T-cell (primary cell): ENCODE results near the gene MORC3. TPM values are rescaled to one million over a fixed set of nuclear protein-coding genes. Genes with fewer than 3 reads are reported as not detected.
A peak's percentile ranks its signal among the peaks of the same experiment; 100 is the strongest.
"Not testable (repeated sequence)": the region's sequence is repeated elsewhere in the genome, so short reads cannot be mapped to it uniquely, and the experiment has no call there.

Experiments used
- ATAC-seq, 4 experiments: fragments of 200-7000 bp in 3 of 4; fragments of 150-1000 bp in 1 of 4; cut with Tn5 transposase; replicated peaks in 1 of 4; 1 replicate in 3 of 4; 2 replicates in 1 of 4; pipeline ENCODE4 v1.10.0; 2021; ENCODE audit warnings: moderate library complexity in 3 of 4, mild to moderate bottlenecking in 2 of 4, moderate number of reproducible peaks in 1 of 4
- CTCF ChIA-PET, 2 donors: fragments of 300-600 bp; sonication (Branson Sonifier 250); formaldehyde crosslinking; loops; one replicate each; lab custom pipeline; 2022; ENCODE audit warnings: antibody characterized with exemption in 2 of 2; lab: Charles Lee
- POLR2A ChIA-PET, 2 donors: fragments of 300-600 bp; sonication (Branson Sonifier 250); formaldehyde crosslinking; loops; one replicate each; lab custom pipeline; 2022; ENCODE audit warnings: antibody characterized with exemption in 2 of 2; lab: Charles Lee
- DNase-seq, 35 experiments: peaks; one replicate each; pipeline versions ENCODE4 v3.0.0 to v3.0.0-alpha.2; 2013 to 2023
- H3K27ac ChIP-seq: one replicate; pipeline ENCODE4 v1.5.1; 2013; ENCODE audit warnings: low read length
- H3K27me3 ChIP-seq, 2 experiments: replicated peaks in 1 of 2; 1 replicate in 1 of 2; 2 replicates in 1 of 2; pipeline versions ENCODE4 v1.6.1 to v1.7.0; 2013; ENCODE audit warnings: low read length in 1 of 2, mixed read lengths in 1 of 2; ENCODE audit not compliant: control insufficient read depth in 2 of 2, insufficient read depth in 2 of 2; ENCODE audit errors: extremely low read depth in 1 of 2
- H3K36me3 ChIP-seq, 2 donors: 1 replicate in 1 of 2; 2 replicates in 1 of 2; pipeline versions ENCODE4 v1.6.1 to v1.7.0; 2013; ENCODE audit warnings: low read length in 1 of 2; ENCODE audit not compliant: control insufficient read depth in 2 of 2, insufficient read depth in 1 of 2; ENCODE audit errors: extremely low read depth in 1 of 2
- H3K4me1 ChIP-seq, 2 experiments: 1 replicate in 1 of 2; 2 replicates in 1 of 2; pipeline versions ENCODE4 v1.6.1 to v1.7.0; 2013; ENCODE audit warnings: low read length in 2 of 2, mixed read lengths in 1 of 2; ENCODE audit not compliant: insufficient read depth in 2 of 2, control insufficient read depth in 1 of 2; ENCODE audit errors: extremely low read depth in 1 of 2
- H3K4me3 ChIP-seq, 2 donors: 1 replicate in 1 of 2; 2 replicates in 1 of 2; pipeline versions ENCODE4 v1.5.1 to v1.7.0; 2013; ENCODE audit warnings: mild to moderate bottlenecking in 2 of 2, low read length in 1 of 2, moderate library complexity in 1 of 2; ENCODE audit not compliant: control insufficient read depth in 1 of 2; ENCODE audit errors: extremely low read depth in 1 of 2
- H3K9me3 ChIP-seq: 2 replicates; pipeline ENCODE4 v1.7.0; 2013
- H3K27ac Mint-ChIP-seq, 2 donors: one replicate each; pipeline ENCODE4 v1.8.0; 2020 to 2021; ENCODE audit warnings: mild to moderate bottlenecking in 2 of 2, mixed read lengths in 2 of 2
- H3K27me3 Mint-ChIP-seq, 2 donors: one replicate each; pipeline ENCODE4 v1.8.0; 2021 to 2022; ENCODE audit warnings: mixed read lengths in 2 of 2
- H3K36me3 Mint-ChIP-seq: one replicate; pipeline ENCODE4 v1.8.0; 2021; ENCODE audit warnings: mixed read lengths
- H3K4me1 Mint-ChIP-seq, 3 donors: one replicate each; pipeline ENCODE4 v1.8.0; 2020 to 2022; ENCODE audit warnings: mixed read lengths in 3 of 3, mild to moderate bottlenecking in 1 of 3
- H3K4me3 Mint-ChIP-seq, 3 donors: one replicate each; pipeline ENCODE4 v1.8.0; 2020 to 2022; ENCODE audit warnings: mild to moderate bottlenecking in 3 of 3, mixed read lengths in 3 of 3, moderate library complexity in 3 of 3
- H3K9me3 Mint-ChIP-seq, 3 donors: one replicate each; pipeline ENCODE4 v1.8.0; 2020 to 2022; ENCODE audit warnings: mixed read lengths in 3 of 3
- WGBS: methylation state at CpG from one replicate; pipeline ENCODE4 v1.1.5; 2013; ENCODE audit warnings: missing lambda C conversion rate; ENCODE audit not compliant: insufficient coverage; 5-methylcytosine and 5-hydroxymethylcytosine counted together
- total RNA-seq, 35 experiments: library from RNA in 6 of 35; stranded (reverse) in 6 of 35; fragments of 120-200 nt in 1 of 35; gene quantifications; one replicate each; pipeline versions ENCODE4 v1.2.1 to v1.2.4 and lab custom pipeline; 2013 to 2026

Gene MORC3
- total RNA-seq, 5 donors from 2014 or later (not counting 1 experiment from before 2014, with no cell fraction given), result 53.1 to 74.8 (median 71.6) TPM

GRCh38 chr21:36310016-36310415 is 10.0 kb upstream of the MORC3 start:
- Mint-ChIP-seq H3K4me1 (peaks cover 0 to 15% (median 7%) of the 10 kb centered on the region in 3 donors), H3K4me3 (peak overlapping the region in 1 of 3 donors; percentile 11), H3K27ac (peak overlapping the region; percentile 72 to 75), H3K9me3 (peaks cover under 1 to 8% (median 2%) of the 10 kb centered on the region in 3 donors), H3K27me3 (no peaks in the 10 kb centered on the region), H3K36me3 (peaks cover 3% of the 10 kb centered on the region)
- H3K27ac ChIP-seq, result no peak overlapping the region
- H3K9me3 ChIP-seq, result no peaks in the 10 kb centered on the region
- no peak overlapping the region for H3K4me3 ChIP-seq
- CTCF ChIA-PET, result interaction anchor here in 1 of 2 donors (0.6 kb wide), 1 partner anchor 128 kb away, joined by 5 read pairs; no protein-coding TSS in a partner anchor
- whole genome bisulfite sequencing, result 40% methylated on average over 3 of the region's 7 CpGs
- DNase-seq (peak in 6 of 35 experiments; percentile 17 to 66 (median 28)), ATAC-seq (peak; percentile 55 to 98 (median 78))
- peaks cover 0 to 12% of the 10 kb centered on the region in 2 experiments for H3K4me1 ChIP-seq
- H3K27me3 ChIP-seq, result no peaks in the 10 kb centered on the region
- POLR2A ChIA-PET, result interaction anchor here in 1 of 2 donors (0.6 to 1.4 kb wide), 2 partner anchors 12 to 137 kb away, joined by 3 to 4 read pairs; no protein-coding TSS in a partner anchor
- no peaks in the 10 kb centered on the region for H3K36me3 ChIP-seq

- H3K9me3 ChIP-seq, H3K4me3 Mint-ChIP-seq, H3K9me3 Mint-ChIP-seq, H3K27me3 ChIP-seq, ATAC-seq, H3K36me3 Mint-ChIP-seq, H3K27ac Mint-ChIP-seq, H3K27ac ChIP-seq, H3K27me3 Mint-ChIP-seq, H3K4me3 ChIP-seq, H3K4me1 Mint-ChIP-seq, DNase-seq, H3K36me3 ChIP-seq, POLR2A ChIA-PET, CTCF ChIA-PET: not testable (repeated sequence)
- WGBS, result no CpG with 5 or more reads among the region's 2 CpGs
- peaks cover 0 to 12% of the 10 kb centered on the region in 2 experiments for H3K4me1 ChIP-seq
Observed at GRCh38 chr21:36313446-36313845, 6.6 kb upstream of the MORC3 start.

- H3K4me3 ChIP-seq, H3K36me3 Mint-ChIP-seq, DNase-seq, H3K4me1 ChIP-seq, H3K27me3 Mint-ChIP-seq, H3K27ac Mint-ChIP-seq, H3K9me3 ChIP-seq, H3K4me3 Mint-ChIP-seq, H3K27ac ChIP-seq, ATAC-seq, POLR2A ChIA-PET, H3K27me3 ChIP-seq, H3K9me3 Mint-ChIP-seq, H3K36me3 ChIP-seq, H3K4me1 Mint-ChIP-seq: not testable (repeated sequence)
- CTCF ChIA-PET, result interaction anchor here in 1 of 2 donors (0.6 kb wide), 1 partner anchor 56 kb away, joined by 16 read pairs; no protein-coding TSS in a partner anchor
- no CpG with 5 or more reads among the region's 3 CpGs for WGBS
Observed at GRCh38 chr21:36316045-36316444, 4.0 kb upstream of the MORC3 start.

- H3K4me1 ChIP-seq, result peaks cover 4 to 13% of the 10 kb centered on the region in 2 experiments
- CTCF ChIA-PET, result interaction anchor here in 1 of 2 donors (0.6 kb wide), 1 partner anchor 57 kb away, joined by 16 read pairs; no protein-coding TSS in a partner anchor
- no peaks in the 10 kb centered on the region for H3K27me3 Mint-ChIP-seq
- peaks cover 9 to 19% (median 10%) of the 10 kb centered on the region in 3 donors for H3K4me1 Mint-ChIP-seq
- DNase-seq, result no peak
- no peaks in the 10 kb centered on the region for H3K27me3 ChIP-seq
- ATAC-seq, result no peak
- H3K27ac ChIP-seq, result no peak overlapping the region
- 83% methylated on average over 6 of the region's 14 CpGs for WGBS
- H3K9me3 Mint-ChIP-seq, result peaks cover 0 to 5% (median 0%) of the 10 kb centered on the region in 3 donors
- no peaks in the 10 kb centered on the region for H3K36me3 Mint-ChIP-seq
- H3K27ac Mint-ChIP-seq, result no peak overlapping the region
- POLR2A ChIA-PET, result no interaction called here
- H3K36me3 ChIP-seq, result no peaks in the 10 kb centered on the region
- no peaks in the 10 kb centered on the region for H3K9me3 ChIP-seq
- H3K4me3 ChIP-seq, result no peak overlapping the region
- H3K4me3 Mint-ChIP-seq, result no peak overlapping the region
Observed at GRCh38 chr21:36316872-36317484, 3.0 kb upstream of the MORC3 start.

- H3K4me1 ChIP-seq, result peaks cover 15 to 19% of the 10 kb centered on the region in 2 experiments
- Mint-ChIP-seq H3K4me1 (peaks cover 30 to 43% (median 31%) of the 10 kb centered on the region in 3 donors), H3K27ac (peak overlapping the region; percentile 95 to 97), H3K36me3 (peaks cover 15% of the 10 kb centered on the region), H3K4me3 (peak overlapping the region; percentile 87 to 94 (median 90))
- H3K4me3 ChIP-seq, result peak overlapping the region; percentile 66 to 77
- not testable (repeated sequence) for H3K27me3 ChIP-seq, H3K36me3 ChIP-seq, DNase-seq, H3K27me3 Mint-ChIP-seq, H3K9me3 ChIP-seq, H3K9me3 Mint-ChIP-seq, ATAC-seq
- CTCF ChIA-PET, result interaction anchor here (0.6 to 3.3 kb wide), 12 partner anchors 11 to 182 kb away, joined by 3 to 41 read pairs (median 7); no protein-coding TSS in a partner anchor
- peak overlapping the region; percentile 55 for H3K27ac ChIP-seq
- POLR2A ChIA-PET, result interaction anchor here (0.6 to 2.5 kb wide), 8 partner anchors 21 to 1195 kb away, joined by 3 to 33 read pairs (median 12); no protein-coding TSS in a partner anchor
- WGBS, result 96% methylated on average over 4 of the region's 17 CpGs
Observed at GRCh38 chr21:36319406-36319766, 611 bp upstream of the MORC3 start.

- under 1% methylated on average over 45 of the region's 62 CpGs for whole genome bisulfite sequencing
- ATAC-seq, result peak; percentile 63 to 69 (median 66)
- Histone ChIP-seq H3K4me1 (peaks cover 15 to 19% of the 10 kb centered on the region in 2 experiments), H3K27ac (peak overlapping the region; percentile 61), H3K4me3 (peak overlapping the region; percentile 77 to 87), H3K9me3 (no peaks in the 10 kb centered on the region), H3K27me3 (no peaks in the 10 kb centered on the region), H3K36me3 (peaks cover 0 to 18% of the 10 kb centered on the region in 2 donors)
- POLR2A ChIA-PET, result interaction anchor here (0.5 to 2.5 kb wide), 20 partner anchors 10 to 1138 kb away, joined by 3 to 33 read pairs (median 4); no protein-coding TSS in a partner anchor
- Mint-ChIP-seq H3K27ac (peak overlapping the region; percentile 94 to 98), H3K4me1 (peaks cover 39 to 50% (median 43%) of the 10 kb centered on the region in 3 donors), H3K9me3 (no peaks in the 10 kb centered on the region), H3K27me3 (no peaks in the 10 kb centered on the region), H3K4me3 (peak overlapping the region; percentile 94 to 97 (median 95)), H3K36me3 (peaks cover 15% of the 10 kb centered on the region)
- CTCF ChIA-PET, result interaction anchor here (0.6 to 3.3 kb wide), 17 partner anchors 9 to 184 kb away, joined by 3 to 41 read pairs (median 6); no protein-coding TSS in a partner anchor
- peak in 20 of 35 experiments; percentile 6 to 59 (median 33) for DNase-seq
Observed at GRCh38 chr21:36320421-36321324, 676 bp downstream of the MORC3 start.
